ENCODE measurements around the gene ERC1.

Gene ERC1

GRCh38 chr12:1283316-1283715 lies 292.3 kb downstream of the ERC1 start:
- no peak overlapping the region for H3K4me3 ChIP-seq (ENCODE audit: low read length)
- H3K4me2 ChIP-seq (ENCODE audit: low read length) = no peak overlapping the region
- H3K79me2 ChIP-seq (ENCODE audit: control insufficient read depth, low read length) = no peaks in the 10 kb centered on the region
- H3F3A ChIP-seq (ENCODE audit: control insufficient read depth, insufficient read depth) = no peaks in the 10 kb centered on the region
- no peak overlapping the region for H3K27ac ChIP-seq (ENCODE audit: low read depth, low read length)
- no peaks in the 10 kb centered on the region for H4K20me1 ChIP-seq (ENCODE audit: control insufficient read depth, insufficient read depth, low read depth, low read length)
- H3K36me3 ChIP-seq (ENCODE audit: control insufficient read depth, low read length) = no peaks in the 10 kb centered on the region
- H3K9me3 ChIP-seq (ENCODE audit: control insufficient read depth, insufficient read depth, low read length) = no peaks in the 10 kb centered on the region
- TF ChIP-seq CTCF (IDR thresholded peaks at IDR 0.05; ENCODE audit: low read depth, low read length, poor library complexity, severe bottlenecking) (no peak), EZH2phosphoT487 (IDR thresholded peaks at IDR 0.05; ENCODE audit: borderline replicate concordance, low read length) (no peak)
- H3K9me2 ChIP-seq (replicated peaks; ENCODE audit: control insufficient read depth, low read length) = no peaks in the 10 kb centered on the region
- no peaks in the 10 kb centered on the region for H3K4me1 ChIP-seq (ENCODE audit: control insufficient read depth, low read length)
- H3K27me3 ChIP-seq (ENCODE audit: control insufficient read depth, low read length) = no peaks in the 10 kb centered on the region

- Histone ChIP-seq H3K27ac (ENCODE audit: low read depth, low read length) (no peak overlapping the region), H3K79me2 (ENCODE audit: control insufficient read depth, low read length) (no peaks in the 10 kb centered on the region), H3K36me3 (ENCODE audit: control insufficient read depth, low read length) (peaks cover 3% of the 10 kb centered on the region), H3K4me3 (ENCODE audit: low read length) (no peak overlapping the region), H3K9me3 (ENCODE audit: control insufficient read depth, insufficient read depth, low read length) (no peaks in the 10 kb centered on the region), H4K20me1 (ENCODE audit: control insufficient read depth, insufficient read depth, low read depth, low read length) (no peaks in the 10 kb centered on the region), H3K27me3 (ENCODE audit: control insufficient read depth, low read length) (no peaks in the 10 kb centered on the region), H3K4me2 (ENCODE audit: low read length) (no peak overlapping the region), H3K4me1 (ENCODE audit: control insufficient read depth, low read length) (peaks cover 1% of the 10 kb centered on the region), H3K9me2 (replicated peaks; ENCODE audit: control insufficient read depth, low read length) (no peaks in the 10 kb centered on the region), H3F3A (ENCODE audit: control insufficient read depth, insufficient read depth) (no peaks in the 10 kb centered on the region)
- no peak for TF ChIP-seq CTCF (IDR thresholded peaks at IDR 0.05; ENCODE audit: low read depth, low read length, poor library complexity, severe bottlenecking)
- TF ChIP-seq EZH2phosphoT487 (IDR thresholded peaks at IDR 0.05; ENCODE audit: borderline replicate concordance, low read length) = no peak
These were observed 293.6 kb downstream of the ERC1 start for GRCh38 chr12:1284611-1285010.

- Histone ChIP-seq H3K4me2 (ENCODE audit: low read length) (no peak overlapping the region), H3K4me3 (ENCODE audit: low read length) (no peak overlapping the region), H3K36me3 (ENCODE audit: control insufficient read depth, low read length) (peaks cover 18% of the 10 kb centered on the region), H4K20me1 (ENCODE audit: control insufficient read depth, insufficient read depth, low read depth, low read length) (no peaks in the 10 kb centered on the region), H3K9me3 (ENCODE audit: control insufficient read depth, insufficient read depth, low read length) (no peaks in the 10 kb centered on the region), H3K79me2 (ENCODE audit: control insufficient read depth, low read length) (no peaks in the 10 kb centered on the region), H3K4me1 (ENCODE audit: control insufficient read depth, low read length) (peaks cover 6% of the 10 kb centered on the region), H3K27ac (ENCODE audit: low read depth, low read length) (no peak overlapping the region), H3K9me2 (replicated peaks; ENCODE audit: control insufficient read depth, low read length) (no peaks in the 10 kb centered on the region), H3F3A (ENCODE audit: control insufficient read depth, insufficient read depth) (no peaks in the 10 kb centered on the region), H3K27me3 (ENCODE audit: control insufficient read depth, low read length) (no peaks in the 10 kb centered on the region)
- TF ChIP-seq EZH2phosphoT487 (IDR thresholded peaks at IDR 0.05; ENCODE audit: borderline replicate concordance, low read length) (no peak), CTCF (IDR thresholded peaks at IDR 0.05; ENCODE audit: low read depth, low read length, poor library complexity, severe bottlenecking) (no peak)
These were observed 296.5 kb downstream of the ERC1 start for GRCh38 chr12:1287446-1287975.

Measured in DOHH2 (cell line).